H1 (cell line): Measurements from ENCODE around the gene HPS6. TPM values are rescaled to one million over a fixed set of nuclear protein-coding genes. Genes with fewer than 3 reads are reported as not detected.
"Not testable (repeated sequence)": the region's sequence is repeated elsewhere in the genome, so short reads cannot be mapped to it uniquely, and the experiment has no call there.

Experiments used
- CTCF ChIA-PET: fragments of 300-600 bp; sonication (Branson Sonifier 250); formaldehyde crosslinking; loops from one replicate; lab custom pipeline; 2021; ENCODE audit not compliant: partially characterized antibody; lab: Charles Lee
- POLR2A ChIA-PET: fragments of 300-600 bp; sonication (Branson Sonifier 250); formaldehyde crosslinking; loops from one replicate; lab custom pipeline; 2021; ENCODE audit warnings: inconsistent platforms; ENCODE audit not compliant: partially characterized antibody; lab: Charles Lee
- DNase-seq, 2 experiments: peaks; one replicate each; pipeline versions ENCODE4 v3.0.0 to v3.0.0-alpha.2; 2010 to 2022; ENCODE audit warnings: low spot score in 2 of 2, low read depth in 1 of 2, mixed read lengths in 1 of 2
- FAIRE-seq: peaks from 2 replicates; lab custom pipeline; 2011; peaks lifted over from hg19 to GRCh38; lab: Jason Lieb, UNC
- H2AFZ ChIP-seq: 2 replicates; pipeline ENCODE4 v1.8.1; 2012; ENCODE audit warnings: low read length, inconsistent platforms
- H2AK5ac ChIP-seq: 2 replicates; pipeline ENCODE4 v1.6.1; 2013; ENCODE audit warnings: low read depth, low read length
- H2BK120ac ChIP-seq: replicated peaks from 2 replicates; pipeline ENCODE3; 2013; ENCODE audit warnings: low read depth, low read length, inconsistent platforms
- H2BK12ac ChIP-seq: 2 replicates; pipeline ENCODE4 v1.6.1; 2013; ENCODE audit warnings: low read depth, low read length
- H2BK15ac ChIP-seq: 2 replicates; pipeline ENCODE4 v1.6.1; 2013; ENCODE audit warnings: low read length
- H2BK20ac ChIP-seq: 2 replicates; pipeline ENCODE4 v1.6.1; 2013; ENCODE audit warnings: low read length
- H2BK5ac ChIP-seq: 2 replicates; pipeline ENCODE4 v1.6.1; 2013; ENCODE audit warnings: low read depth, low read length
- H3K14ac ChIP-seq: 2 replicates; pipeline ENCODE4 v1.6.1; 2013; ENCODE audit warnings: inconsistent platforms; ENCODE audit not compliant: insufficient read length
- H3K18ac ChIP-seq: 2 replicates; pipeline ENCODE4 v1.6.1; 2013; ENCODE audit warnings: low read length; ENCODE audit errors: extremely low read depth
- H3K23ac ChIP-seq: 2 replicates; pipeline ENCODE4 v1.6.1; 2013; ENCODE audit warnings: inconsistent platforms; ENCODE audit not compliant: insufficient read length
- H3K23me2 ChIP-seq: 2 replicates; pipeline ENCODE4 v1.6.1; 2013; ENCODE audit warnings: low read depth, low read length
- H3K27ac ChIP-seq: 2 replicates; pipeline ENCODE4 v1.6.1; 2011; ENCODE audit warnings: low read depth, low read length, inconsistent platforms
- H3K27me3 ChIP-seq, 4 experiments: replicated peaks in 1 of 4; 1 replicate in 1 of 4; 2 replicates in 3 of 4; pipeline versions ENCODE4 v1.6.1 to v1.8.1; 2011 to 2013; ENCODE audit warnings: low read length in 3 of 4, mild to moderate bottlenecking in 3 of 4, inconsistent platforms in 2 of 4, mixed read lengths in 2 of 4, moderate library complexity in 1 of 4; ENCODE audit not compliant: control insufficient read depth in 3 of 4, insufficient read depth in 3 of 4; ENCODE audit errors: extremely low read depth in 1 of 4
- H3K36me3 ChIP-seq, 4 experiments: 2 replicates each; pipeline versions ENCODE4 v1.6.1 to v1.8.1; 2011 to 2013; ENCODE audit warnings: mild to moderate bottlenecking in 4 of 4, low read length in 3 of 4, moderate library complexity in 2 of 4, control low read depth in 1 of 4, inconsistent platforms in 1 of 4; ENCODE audit not compliant: insufficient read depth in 4 of 4, control insufficient read depth in 2 of 4
- H3K4ac ChIP-seq: replicated peaks from 2 replicates; pipeline ENCODE3; 2013; ENCODE audit warnings: low read length, low read depth, mixed read lengths, inconsistent platforms; ENCODE audit not compliant: insufficient read length
- H3K4me1 ChIP-seq, 4 experiments: replicated peaks in 1 of 4; 1 replicate in 1 of 4; 2 replicates in 3 of 4; pipeline versions ENCODE4 v1.6.1 to v1.8.1; 2011 to 2013; ENCODE audit warnings: low read length in 3 of 4, inconsistent platforms in 2 of 4, mixed read lengths in 1 of 4; ENCODE audit not compliant: insufficient read depth in 4 of 4, control insufficient read depth in 3 of 4
- H3K4me2 ChIP-seq, 2 experiments: 2 replicates each; pipeline versions ENCODE4 v1.6.1 to v1.8.1; 2011 to 2013; ENCODE audit warnings: low read depth in 2 of 2, low read length in 2 of 2, control low read depth in 1 of 2, inconsistent platforms in 1 of 2, mild to moderate bottlenecking in 1 of 2; ENCODE audit not compliant: insufficient read depth in 1 of 2
- H3K4me3 ChIP-seq, 4 experiments: fragments of 200-600, 300-600 bp in 1 of 4; sonication (generic), shearing (Covaris generic), sonication (Bioruptor Twin) in 1 of 4; 2 replicates each; pipeline versions ENCODE4 v1.5.1 to v1.8.1; 2011 to 2016; ENCODE audit warnings: low read length in 4 of 4, low read depth in 3 of 4, control low read depth in 2 of 4, inconsistent platforms in 2 of 4, mild to moderate bottlenecking in 2 of 4, mixed read lengths in 1 of 4, moderate library complexity in 1 of 4; ENCODE audit not compliant: insufficient read depth in 2 of 4; ENCODE audit errors: extremely low read depth in 1 of 4
- H3K56ac ChIP-seq: replicated peaks from 2 replicates; pipeline ENCODE3; 2013; ENCODE audit warnings: low read depth, mild to moderate bottlenecking, mixed read lengths, low read length, inconsistent platforms; ENCODE audit not compliant: insufficient read length
- H3K79me1 ChIP-seq: 2 replicates; pipeline ENCODE4 v1.6.1; 2013; ENCODE audit warnings: low read depth, low read length, control low read depth
- H3K79me2 ChIP-seq, 2 experiments: 2 replicates each; pipeline versions ENCODE4 v1.6.1 to v1.8.1; 2012 to 2013; ENCODE audit warnings: low read length in 2 of 2, mild to moderate bottlenecking in 2 of 2, inconsistent platforms in 1 of 2; ENCODE audit not compliant: insufficient read depth in 2 of 2, control insufficient read depth in 1 of 2
- H3K9ac ChIP-seq, 4 experiments: replicated peaks in 1 of 4; 1 replicate in 1 of 4; 2 replicates in 3 of 4; pipeline versions ENCODE4 v1.6.1 to v1.8.1; 2011 to 2013; ENCODE audit warnings: low read depth in 3 of 4, low read length in 3 of 4, control low read depth in 2 of 4, mild to moderate bottlenecking in 2 of 4, moderate library complexity in 2 of 4, inconsistent platforms in 1 of 4; ENCODE audit errors: extremely low read depth in 1 of 4
- H3K9me3 ChIP-seq, 2 experiments: 2 replicates each; pipeline versions ENCODE4 v1.6.1 to v1.8.1; 2012 to 2013; ENCODE audit warnings: mild to moderate bottlenecking in 2 of 2, moderate library complexity in 2 of 2, control low read depth in 1 of 2, inconsistent platforms in 1 of 2, low read depth in 1 of 2, low read length in 1 of 2, mixed read lengths in 1 of 2; ENCODE audit not compliant: insufficient read depth in 2 of 2
- H4K20me1 ChIP-seq, 2 experiments: replicated peaks in 1 of 2; 2 replicates each; pipeline versions ENCODE3 to v1.8.1; 2011 to 2013; ENCODE audit warnings: inconsistent platforms in 2 of 2, low read length in 2 of 2, mild to moderate bottlenecking in 1 of 2; ENCODE audit not compliant: insufficient read depth in 2 of 2, control insufficient read depth in 1 of 2
- H4K5ac ChIP-seq: 2 replicates; pipeline ENCODE4 v1.6.1; 2013; ENCODE audit warnings: low read length, low read depth, mixed read lengths, inconsistent platforms; ENCODE audit not compliant: insufficient read length
- H4K8ac ChIP-seq: 2 replicates; pipeline ENCODE4 v1.8.0; 2013; ENCODE audit warnings: mild to moderate bottlenecking, moderate library complexity, low read length, inconsistent platforms; ENCODE audit not compliant: insufficient read depth; ENCODE audit errors: extremely low read depth
- H4K91ac ChIP-seq: replicated peaks from 2 replicates; pipeline ENCODE3; 2013; ENCODE audit warnings: low read length, mixed read lengths, inconsistent platforms; ENCODE audit not compliant: insufficient read length
- WGBS, 2 experiments: shearing (Covaris generic) in 1 of 2; methylation state at CpG; one replicate each; pipeline versions ENCODE4 v1.1.6 to v1.1.7; 2013 to 2015; ENCODE audit warnings: low lambda C conversion rate in 2 of 2, mixed read lengths in 2 of 2, inconsistent platforms in 1 of 2, low coverage in 1 of 2, missing lambda C conversion rate in 1 of 2; ENCODE audit not compliant: insufficient replicate concordance in 2 of 2, insufficient coverage in 1 of 2, insufficient read length in 1 of 2; ENCODE audit errors: extremely low coverage in 1 of 2, missing lambda C conversion rate in 1 of 2; 5-methylcytosine and 5-hydroxymethylcytosine counted together
- polyA plus RNA-seq, 7 experiments: library from polyadenylated mRNA; depleted of rRNA in 3 of 7; stranded (reverse) in 5 of 7; unstranded in 2 of 7; fragments of >200 nt in 5 of 7; fragments of 200-250 nt in 2 of 7; gene quantifications; 1 replicate in 5 of 7; 2 replicates in 1 of 7; 4 replicates in 1 of 7; pipeline versions ENCODE4 v1.2.1 to v1.2.3, GENCODE V29; 2011 to 2013; ENCODE audit warnings: missing spikeins in 2 of 7, mixed read lengths in 2 of 7
- total RNA-seq: library from RNA; stranded (reverse); fragmentation: NEBNext Ultra II Directional; extraction: Animal tissue kit (Norgen Biotek cat#: 25700); gene quantifications from 2 replicates; pipeline ENCODE4 v1.2.1, GENCODE V29; 2021

Gene HPS6
- total and polyA plus RNA-seq, 2 of the 8 experiments (the other 6 are each of a cell fraction or from before 2014, with no cell fraction given) = 10.2 to 17.7 TPM

- H4K20me1 ChIP-seq, H2BK12ac ChIP-seq, H3K14ac ChIP-seq, H3K4me3 ChIP-seq, H2BK5ac ChIP-seq, H4K8ac ChIP-seq, H3K79me2 ChIP-seq, H3K4me1 ChIP-seq, H3K27me3 ChIP-seq, H3K56ac ChIP-seq, H2AFZ ChIP-seq, H3K9me3 ChIP-seq, FAIRE-seq, H3K4ac ChIP-seq, H3K27ac ChIP-seq, H2BK120ac ChIP-seq, H3K23me2 ChIP-seq, H3K23ac ChIP-seq, H4K5ac ChIP-seq, H2BK20ac ChIP-seq, H3K9ac ChIP-seq, H2BK15ac ChIP-seq, H3K79me1 ChIP-seq, H2AK5ac ChIP-seq, DNase-seq, H4K91ac ChIP-seq, POLR2A ChIA-PET, H3K18ac ChIP-seq, H3K4me2 ChIP-seq: not testable (repeated sequence)
- peaks cover 0 to 19% (median 6%) of the 10 kb centered on the region in 4 experiments; a peak in 5 of 8 replicates for H3K36me3 ChIP-seq
- CTCF ChIA-PET = interaction anchor here (1.3 kb wide), 1 partner anchor 26 kb away, joined by 4 read pairs; no protein-coding TSS in a partner anchor
- WGBS, 2 experiments = 97% methylated on average over 21 of the region's 33 CpGs; no CpG with 5 or more reads in 1 of the 2 experiments
Observed at GRCh38 chr10:102035807-102036206, 29.3 kb upstream of the HPS6 start.
